ENCODE measurements around the gene MICAL3.

GRCh38 chr22:17844150-17844549 lies 180.2 kb downstream of the MICAL3 start:
- TF ChIP-seq ZC3H10 (CRISPR knock-in tag; IDR thresholded peaks at IDR 0.05) (no peak), ZFP3 (CRISPR knock-in tag; IDR thresholded peaks at IDR 0.05) (no peak), PATZ1 (CRISPR knock-in tag; IDR thresholded peaks at IDR 0.05; ENCODE audit: borderline replicate concordance) (no peak), RARB (CRISPR knock-in tag; IDR thresholded peaks at IDR 0.05) (no peak), SNAI2 (CRISPR knock-in tag; IDR thresholded peaks at IDR 0.05) (no peak), ZNF70 (CRISPR knock-in tag; IDR thresholded peaks at IDR 0.05) (no peak), ARNTL (CRISPR knock-in tag; IDR thresholded peaks at IDR 0.05; ENCODE audit: borderline replicate concordance, low read depth) (no peak), OSR1 (CRISPR knock-in tag; IDR thresholded peaks at IDR 0.05) (no peak)
